Stimulated activated naive CD8-positive, alpha-beta T cell treated with anti-CD3 and anti-CD28 coated beads, Interleukin-15, amount 100 ng/mL, for 72 hours (primary cell): ENCODE results near the gene ARL6IP4.
A peak's percentile ranks its signal among the peaks of the same experiment; 100 is the strongest.

Experiments
- ATAC-seq: fragments of 150-1000 bp; cut with Tn5 transposase; 2 replicates; pipeline ENCODE4 v1.10.0; 2021; ENCODE audit warnings: mild to moderate bottlenecking, moderate library complexity
- DNase-seq, 2 donors: peaks; one replicate each; pipeline ENCODE4 v3.0.0; 2021 to 2022
- H3K27ac Mint-ChIP-seq, 2 donors: one replicate each; pipeline ENCODE4 v1.8.0; 2022; ENCODE audit warnings: mild to moderate bottlenecking in 2 of 2, mixed read lengths in 2 of 2, moderate library complexity in 2 of 2
- H3K27me3 Mint-ChIP-seq: one replicate; pipeline ENCODE4 v1.8.0; 2022; ENCODE audit warnings: mixed read lengths
- H3K4me1 Mint-ChIP-seq: one replicate; pipeline ENCODE4 v1.8.0; 2022; ENCODE audit warnings: mild to moderate bottlenecking, mixed read lengths
- H3K4me3 Mint-ChIP-seq, 2 donors: one replicate each; pipeline ENCODE4 v1.8.0; 2022; ENCODE audit warnings: mild to moderate bottlenecking in 2 of 2, mixed read lengths in 2 of 2, moderate library complexity in 1 of 2
- H3K9me3 Mint-ChIP-seq, 2 donors: one replicate each; pipeline ENCODE4 v1.8.0; 2022; ENCODE audit warnings: mixed read lengths in 2 of 2

ARL6IP4 gene

DNA sequence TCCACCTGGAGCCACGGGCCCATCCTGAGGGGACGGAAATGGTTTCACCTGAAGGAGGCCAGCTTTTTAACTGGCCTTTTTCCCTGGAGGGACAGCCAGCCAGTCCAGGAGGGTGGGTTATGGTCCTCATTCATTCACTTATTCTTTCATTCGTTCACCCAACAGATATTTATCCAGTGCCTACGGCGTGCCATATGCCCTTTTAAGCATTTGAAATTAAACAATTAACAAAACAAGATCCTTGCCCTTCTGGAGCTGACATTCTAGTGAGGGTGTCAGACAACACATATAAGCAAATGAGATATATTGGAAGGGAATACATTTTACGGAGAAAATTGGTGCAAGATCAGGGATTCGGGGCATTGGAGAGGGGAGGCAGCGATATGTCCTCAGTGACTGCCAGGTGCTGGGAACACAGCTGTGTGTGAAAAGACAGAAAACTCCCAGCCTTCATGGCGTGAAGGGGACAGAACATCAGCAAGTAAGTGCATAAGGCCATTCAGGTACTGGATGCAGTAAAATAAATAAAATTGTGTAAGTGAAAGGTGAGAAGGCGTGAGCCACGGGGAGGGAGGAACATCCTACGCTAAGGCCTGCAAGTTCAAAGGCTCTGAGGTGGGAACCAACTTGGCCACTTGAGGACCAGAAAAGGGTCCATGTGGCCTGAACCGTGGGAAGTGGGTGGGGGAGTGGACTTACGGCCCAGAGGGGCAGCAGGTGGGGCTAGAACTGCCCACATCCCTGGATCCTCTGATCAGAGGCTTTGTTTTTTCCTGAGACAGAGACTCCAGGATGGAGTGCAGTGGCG lies 13.5 kb upstream of the ARL6IP4 start:
- H3K4me3 Mint-ChIP-seq: peak overlapping the region; percentile 28 to 50
- no peaks in the 10 kb centered on the region for H3K27me3 Mint-ChIP-seq
- no peak overlapping the region for H3K27ac Mint-ChIP-seq
- H3K9me3 Mint-ChIP-seq: no peaks in the 10 kb centered on the region
- H3K4me1 Mint-ChIP-seq: peaks cover 13% of the 10 kb centered on the region
- DNase-seq (no peak), ATAC-seq (no peak)

DNA sequence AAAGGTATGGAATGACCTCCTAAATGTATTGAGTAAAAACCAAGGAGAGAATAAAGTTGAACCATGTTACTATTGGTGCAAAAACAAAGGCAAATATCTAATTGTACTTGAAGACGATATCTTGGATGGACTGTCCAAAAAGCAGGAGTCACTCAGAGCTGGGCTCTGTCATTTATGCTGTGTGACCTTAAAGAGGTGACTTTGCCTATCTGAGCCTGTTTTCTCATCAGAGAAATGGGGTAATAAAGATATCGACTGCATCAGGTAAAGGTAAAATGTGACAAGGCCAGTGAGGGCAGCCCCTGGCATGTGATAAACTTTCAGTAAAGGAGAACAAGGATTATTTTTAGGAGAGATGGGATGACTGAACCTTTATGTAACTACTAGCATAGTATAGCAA lies 12.4 kb upstream of the ARL6IP4 start:
- Mint-ChIP-seq H3K27ac (no peak overlapping the region), H3K4me3 (no peak overlapping the region), H3K27me3 (no peaks in the 10 kb centered on the region), H3K9me3 (no peaks in the 10 kb centered on the region), H3K4me1 (peaks cover 13% of the 10 kb centered on the region)
- ATAC-seq: no peak
- DNase-seq: no peak

DNA sequence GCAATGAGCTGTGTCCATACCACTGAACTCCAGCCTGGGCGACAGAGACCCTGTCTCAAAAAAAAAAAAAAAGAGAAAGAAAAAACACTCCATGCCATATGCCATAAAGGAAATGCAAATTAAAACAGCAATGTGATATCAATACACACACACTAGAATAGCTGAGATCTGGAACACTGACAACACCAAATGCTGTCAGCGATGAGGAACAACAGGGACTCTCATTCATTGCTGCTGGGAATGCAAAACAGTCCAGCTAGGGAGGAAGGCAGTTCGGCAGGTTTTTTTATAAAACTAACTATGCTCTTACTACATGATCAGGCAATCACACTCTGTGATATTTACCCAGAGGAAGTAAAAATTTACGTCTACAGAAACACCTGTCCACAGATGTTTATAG lies 10.8 kb upstream of the ARL6IP4 start:
- DNase-seq (no peak), ATAC-seq (no peak)
- H3K4me3 Mint-ChIP-seq: no peak overlapping the region
- no peak overlapping the region for H3K27ac Mint-ChIP-seq
- no peaks in the 10 kb centered on the region for H3K27me3 Mint-ChIP-seq
- H3K4me1 Mint-ChIP-seq: peaks cover 22% of the 10 kb centered on the region
- no peaks in the 10 kb centered on the region for H3K9me3 Mint-ChIP-seq

DNA sequence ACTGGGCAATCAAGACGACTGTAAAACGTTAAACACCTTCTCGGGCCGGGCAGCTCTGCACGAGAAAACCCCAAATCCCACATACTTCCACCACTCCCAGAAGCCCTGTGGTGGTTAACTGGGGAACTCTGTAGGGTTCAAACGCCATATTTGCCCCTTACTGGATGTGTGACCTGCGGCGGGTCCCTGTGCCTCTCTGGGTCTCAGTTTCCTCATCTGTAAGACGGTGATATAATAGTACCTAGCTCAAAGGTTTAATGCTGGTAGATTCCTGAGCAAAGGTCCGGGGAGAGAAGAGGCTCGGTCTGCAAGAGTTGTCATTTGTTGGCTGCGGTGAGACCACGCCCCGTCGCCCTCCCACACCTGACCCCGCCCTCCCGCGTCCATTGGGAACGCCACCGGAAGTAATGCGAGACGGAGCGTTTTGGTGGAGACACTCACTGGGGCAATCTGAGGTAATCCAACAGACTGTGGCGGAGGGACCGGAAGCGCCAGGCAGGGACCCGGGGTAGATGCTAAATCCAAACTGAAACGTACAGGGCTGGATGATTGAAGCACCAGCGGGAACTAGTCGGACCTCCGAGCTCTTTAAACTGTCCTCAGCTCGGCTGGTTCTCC lies 6.1 kb upstream of the ARL6IP4 start:
- peak; percentile 94 for ATAC-seq
- Mint-ChIP-seq H3K4me1 (peaks cover 45% of the 10 kb centered on the region), H3K4me3 (peak overlapping the region; percentile 98 to 99), H3K27me3 (no peaks in the 10 kb centered on the region), H3K27ac (peak overlapping the region; percentile 100), H3K9me3 (no peaks in the 10 kb centered on the region)
- peak; percentile 97 to 98 for DNase-seq

DNA sequence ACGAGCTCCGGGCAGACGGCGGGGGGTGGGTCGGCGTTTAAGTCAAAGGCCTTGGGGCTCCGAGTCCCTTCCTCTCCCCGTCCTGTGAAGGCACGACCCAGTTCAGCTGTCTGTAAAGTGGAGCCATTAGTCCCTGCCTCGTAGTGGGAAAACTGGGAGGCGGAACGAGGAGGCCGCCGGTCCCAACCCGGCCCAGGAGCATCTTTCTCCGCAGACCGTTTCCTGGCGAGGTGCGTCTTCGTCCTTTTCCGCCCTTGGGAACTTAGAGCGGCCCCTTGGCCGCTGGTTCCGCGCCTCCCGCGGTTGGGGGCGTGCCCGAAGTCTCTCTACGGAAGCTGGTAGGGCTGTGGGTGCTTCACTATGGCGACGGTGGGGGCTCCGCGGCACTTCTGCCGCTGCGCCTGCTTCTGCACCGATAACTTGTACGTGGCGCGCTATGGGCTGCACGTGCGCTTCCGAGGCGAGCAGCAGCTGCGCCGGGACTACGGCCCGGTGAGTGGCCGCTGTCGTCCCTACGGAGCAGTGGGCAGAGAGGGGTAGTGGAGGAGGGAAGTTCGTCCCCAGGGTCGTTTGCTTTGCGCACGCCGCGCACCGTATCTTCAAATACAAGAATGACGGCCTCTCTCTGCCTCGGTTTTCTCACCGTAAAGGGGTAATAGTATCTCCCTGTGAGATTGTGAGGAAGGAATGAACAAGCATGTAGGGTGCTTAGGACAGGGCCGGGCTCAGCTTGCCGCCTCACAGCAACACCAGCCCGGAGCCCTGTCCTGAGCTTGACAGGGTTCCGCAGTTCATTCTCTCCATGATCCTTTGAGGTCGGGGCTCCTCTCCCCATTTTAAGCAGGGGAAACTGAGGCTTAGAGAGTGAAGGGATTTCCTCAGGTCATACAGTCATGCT lies 5.3 kb upstream of the ARL6IP4 start, which contains the start of gene OGFOD2:
Gene OGFOD2, plus strand, starts transcription at position 353 of the 898 bp plus-strand sequence. Its CDS starts 8 bp downstream, at position 361.
- ATAC-seq (peak; percentile 90), DNase-seq (peak; percentile 90 to 95)
- peak within 1 kb of the TSS; percentile 98 to 99 for H3K4me3 Mint-ChIP-seq
- H3K4me1 Mint-ChIP-seq: peaks cover 48% of the 10 kb centered on the region
- H3K27ac Mint-ChIP-seq: peak within 1 kb of the TSS; percentile 100
- no peaks in the 10 kb centered on the region for H3K9me3 Mint-ChIP-seq
- H3K27me3 Mint-ChIP-seq: no peaks in the 10 kb centered on the region

DNA sequence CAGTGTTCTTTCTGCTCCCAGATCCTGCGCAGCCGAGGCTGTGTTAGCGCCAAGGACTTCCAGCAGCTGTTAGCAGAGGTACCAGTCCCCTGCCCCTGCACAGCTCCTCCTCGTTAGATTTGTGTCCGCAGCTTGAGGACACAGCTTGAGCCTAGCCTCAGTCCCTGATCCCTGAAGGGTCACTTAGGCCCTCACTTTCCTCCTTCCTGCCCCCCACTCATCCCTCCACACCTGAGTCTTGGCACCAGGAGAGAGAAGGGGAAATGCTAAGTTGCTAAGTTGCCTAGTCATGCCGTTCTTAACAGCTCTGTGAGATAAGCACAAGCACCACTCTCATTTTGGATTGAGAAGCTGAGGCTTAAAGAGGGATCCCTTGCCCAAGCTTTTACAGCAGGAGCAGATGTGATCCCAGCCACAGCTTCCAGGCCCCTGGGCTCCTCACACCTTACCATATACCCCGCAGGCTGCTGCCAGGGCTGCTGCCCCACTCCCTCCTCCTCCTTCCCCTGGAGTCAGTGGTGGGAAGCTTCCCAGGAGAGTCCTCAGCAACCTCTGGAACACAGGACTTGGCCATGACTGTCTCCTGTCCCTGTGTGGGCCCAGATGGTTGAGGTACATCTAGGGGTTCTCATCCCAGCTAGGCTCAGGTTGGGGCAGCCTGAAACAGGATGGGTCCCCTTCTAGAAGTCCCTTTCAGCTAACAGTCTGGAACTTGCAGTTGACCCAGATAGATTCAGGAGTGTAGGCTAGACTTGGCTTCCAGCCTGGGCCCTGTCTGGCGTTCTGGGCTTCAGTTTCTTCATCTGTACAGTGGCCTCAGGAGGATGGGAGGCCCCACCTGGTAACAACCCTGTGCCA lies 4.5 kb upstream of the ARL6IP4 start:
- no peaks in the 10 kb centered on the region for H3K27me3 Mint-ChIP-seq
- H3K27ac Mint-ChIP-seq: peak overlapping the region; percentile 100
- peaks cover 48% of the 10 kb centered on the region for H3K4me1 Mint-ChIP-seq
- H3K9me3 Mint-ChIP-seq: no peaks in the 10 kb centered on the region
- peak overlapping the region; percentile 98 to 99 for H3K4me3 Mint-ChIP-seq
- ATAC-seq: no peak
- DNase-seq: no peak

DNA sequence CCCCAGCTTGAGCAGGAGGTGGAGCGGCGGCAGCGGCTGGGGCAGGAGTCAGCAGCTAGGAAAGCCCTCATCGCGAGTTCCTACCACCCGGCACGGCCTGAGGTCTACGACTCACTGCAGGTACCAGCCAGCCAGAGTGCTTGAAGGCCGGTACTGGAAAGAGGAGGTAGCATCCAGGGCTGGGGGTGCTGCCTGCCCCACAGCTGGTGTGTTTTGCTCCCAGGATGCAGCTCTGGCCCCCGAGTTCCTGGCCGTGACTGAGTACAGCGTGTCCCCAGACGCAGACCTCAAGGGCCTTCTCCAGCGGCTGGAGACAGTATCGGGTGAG lies 3.9 kb upstream of the ARL6IP4 start:
- no peak for ATAC-seq
- H3K27me3 Mint-ChIP-seq: no peaks in the 10 kb centered on the region
- no peaks in the 10 kb centered on the region for H3K9me3 Mint-ChIP-seq
- peak overlapping the region; percentile 35 to 99 for H3K4me3 Mint-ChIP-seq
- DNase-seq: no peak
- H3K27ac Mint-ChIP-seq: no peak overlapping the region
- peaks cover 52% of the 10 kb centered on the region for H3K4me1 Mint-ChIP-seq

DNA sequence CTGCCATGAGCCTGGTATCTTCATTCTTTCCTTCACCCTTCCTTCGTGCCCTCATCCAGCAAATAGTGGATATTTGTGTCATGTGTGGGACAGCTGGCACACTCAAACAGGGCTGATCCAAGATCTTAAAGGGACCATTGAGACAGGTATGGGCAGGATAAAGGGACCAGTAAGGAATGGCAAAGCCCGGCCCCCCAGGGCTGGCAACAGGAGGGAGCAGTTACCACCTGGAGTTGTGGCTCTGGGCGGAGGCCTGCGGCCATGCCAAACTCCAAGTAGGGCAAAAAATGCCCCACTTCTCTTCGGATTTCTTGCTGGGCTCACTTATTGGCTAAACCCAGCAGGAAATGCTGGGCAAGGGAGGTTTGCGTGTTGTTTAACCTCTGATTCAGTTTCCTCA lies 3.3 kb upstream of the ARL6IP4 start:
- no peak for DNase-seq
- Mint-ChIP-seq H3K4me3 (peak overlapping the region in 1 of 2 donors; percentile 17), H3K9me3 (no peaks in the 10 kb centered on the region), H3K27ac (no peak overlapping the region), H3K4me1 (peaks cover 57% of the 10 kb centered on the region), H3K27me3 (no peaks in the 10 kb centered on the region)
- no peak for ATAC-seq

DNA sequence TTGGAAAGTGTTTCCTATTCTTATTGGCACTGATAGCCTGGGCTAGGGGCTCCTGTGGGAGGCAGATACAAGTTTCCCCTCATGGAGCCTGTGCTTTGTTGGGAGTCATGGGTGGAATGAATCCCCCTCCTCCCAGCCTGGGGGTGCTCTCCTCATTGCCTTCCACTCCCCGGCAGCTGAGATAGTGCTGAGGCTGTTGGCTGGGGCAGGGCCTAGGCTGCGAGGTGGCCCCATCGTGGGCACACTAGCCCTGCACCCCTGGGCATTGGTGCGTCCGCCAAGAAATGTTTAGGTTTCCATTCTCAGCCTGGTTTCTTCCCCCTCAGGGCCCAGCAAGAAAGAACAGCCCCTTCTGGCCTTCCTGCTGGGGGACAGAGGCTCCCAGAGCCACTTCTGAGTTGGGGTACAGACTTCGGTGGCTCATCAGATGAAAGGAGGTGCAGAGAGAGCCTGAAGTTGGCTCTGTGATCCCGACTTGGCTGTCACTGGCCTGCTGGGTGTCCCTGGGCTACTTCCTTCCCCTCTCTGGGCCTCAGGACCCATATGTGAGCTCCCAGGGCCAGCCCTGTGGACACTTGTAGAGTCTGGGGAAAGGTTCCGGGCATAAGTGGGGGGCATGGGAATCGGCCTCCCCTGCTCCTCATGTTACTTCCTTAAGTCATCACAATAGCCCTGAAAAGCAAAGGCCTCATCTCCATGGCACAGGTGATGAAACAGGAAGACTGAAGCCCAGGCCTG lies 2.7 kb upstream of the ARL6IP4 start:
- Mint-ChIP-seq H3K27me3 (no peaks in the 10 kb centered on the region), H3K4me1 (peaks cover 64% of the 10 kb centered on the region)

DNA sequence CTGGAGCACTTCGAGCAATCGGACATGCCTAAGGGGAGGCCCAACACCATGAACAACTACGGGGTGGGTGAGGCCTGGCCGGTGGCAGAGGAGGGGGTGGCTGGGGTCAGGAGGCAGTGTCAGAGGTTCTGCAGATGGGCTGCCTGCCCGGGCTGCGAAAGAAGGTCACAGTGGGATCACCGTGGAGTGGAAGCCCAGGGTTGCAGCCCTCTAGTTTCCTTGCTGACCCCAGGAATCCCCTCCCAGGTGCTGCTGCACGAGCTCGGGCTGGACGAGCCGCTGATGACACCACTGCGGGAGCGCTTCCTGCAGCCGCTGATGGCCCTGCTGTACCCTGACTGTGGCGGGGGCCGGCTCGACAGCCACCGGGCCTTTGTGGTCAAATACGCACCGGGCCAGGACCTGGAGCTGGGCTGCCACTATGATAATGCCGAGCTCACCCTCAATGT lies 1.9 kb upstream of the ARL6IP4 start:
- Mint-ChIP-seq H3K27me3 (no peaks in the 10 kb centered on the region), H3K27ac (no peak overlapping the region), H3K9me3 (no peaks in the 10 kb centered on the region), H3K4me3 (peak overlapping the region in 1 of 2 donors; percentile 91), H3K4me1 (peaks cover 70% of the 10 kb centered on the region)
- DNase-seq (peak in 1 of 2 donors; percentile 11), ATAC-seq (no peak)

More for the DNA sequence above, 2.7 kb upstream of the ARL6IP4 start:
- DNase-seq (peak in 1 of 2 donors; percentile 9), ATAC-seq (no peak)
- peak overlapping the region; percentile 19 to 84 for H3K27ac Mint-ChIP-seq
- H3K9me3 Mint-ChIP-seq: no peaks in the 10 kb centered on the region
- H3K4me3 Mint-ChIP-seq: peak overlapping the region; percentile 31 to 44

DNA sequence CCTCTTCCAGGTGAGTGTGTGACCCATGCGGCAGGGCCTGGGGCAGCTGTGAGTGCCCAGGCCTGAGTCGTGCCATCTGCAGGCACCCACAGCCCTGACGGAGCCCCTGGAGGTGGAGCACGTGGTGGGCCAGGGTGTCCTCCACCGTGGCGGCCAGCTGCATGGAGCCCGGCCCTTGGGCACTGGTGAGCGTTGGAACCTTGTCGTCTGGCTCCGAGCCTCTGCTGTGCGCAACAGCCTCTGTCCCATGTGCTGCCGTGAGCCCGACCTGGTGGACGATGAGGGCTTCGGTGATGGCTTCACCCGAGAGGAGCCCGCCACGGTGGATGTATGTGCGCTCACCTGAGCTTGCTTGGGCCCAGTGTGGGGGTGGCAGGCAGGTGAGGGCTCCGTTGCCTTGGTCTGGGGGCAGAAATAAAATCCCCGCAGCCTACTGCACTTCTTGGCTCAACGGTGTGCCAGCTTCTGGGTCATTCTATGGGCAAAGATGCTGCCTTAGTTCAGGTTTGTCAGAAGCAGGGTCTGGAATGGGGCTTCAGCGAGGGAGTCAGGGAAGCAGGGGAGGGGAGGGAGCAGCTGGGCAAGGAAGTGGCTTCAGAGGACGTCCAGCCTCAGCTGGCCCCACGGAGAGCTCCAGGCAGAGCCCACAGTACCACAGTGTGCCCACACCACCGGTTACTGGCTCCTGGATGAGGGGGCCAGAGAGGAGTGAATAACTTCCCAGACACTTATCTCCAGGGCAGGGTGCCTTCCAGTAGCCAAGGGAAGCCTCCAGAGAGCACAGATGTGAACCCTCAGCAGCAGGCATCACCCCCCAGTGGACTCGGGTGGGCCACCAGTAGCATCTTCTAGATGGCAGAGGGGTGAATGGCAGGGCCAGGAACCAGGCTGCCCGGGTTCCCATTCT lies 1.2 kb upstream of the ARL6IP4 start:
- H3K27me3 Mint-ChIP-seq: no peaks in the 10 kb centered on the region
- H3K4me3 Mint-ChIP-seq: peak overlapping the region; percentile 91 to 97
- H3K4me1 Mint-ChIP-seq: peaks cover 70% of the 10 kb centered on the region
- H3K27ac Mint-ChIP-seq: peak overlapping the region; percentile 46 to 89
- no peaks in the 10 kb centered on the region for H3K9me3 Mint-ChIP-seq
- ATAC-seq (no peak), DNase-seq (no peak)

DNA sequence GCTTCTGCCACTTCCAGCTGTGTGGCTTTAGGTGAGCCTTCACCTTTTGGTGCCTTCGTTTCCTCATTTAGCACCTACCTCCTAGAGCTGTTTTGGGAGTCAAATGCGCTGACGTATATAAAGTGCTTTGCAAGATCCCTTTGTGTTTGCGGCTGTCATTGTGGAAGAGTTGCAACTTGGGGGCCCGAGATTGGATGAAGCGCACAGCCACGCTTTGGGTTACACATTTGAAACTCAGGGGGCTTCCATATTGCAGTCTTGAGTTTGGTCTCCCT lies 636 bp upstream of the ARL6IP4 start:
- Mint-ChIP-seq H3K9me3 (no peaks in the 10 kb centered on the region), H3K27ac (peak overlapping the region; percentile 89), H3K4me3 (peak overlapping the region; percentile 91 to 97), H3K27me3 (no peaks in the 10 kb centered on the region), H3K4me1 (peaks cover 75% of the 10 kb centered on the region)
- ATAC-seq (no peak), DNase-seq (no peak)

DNA sequence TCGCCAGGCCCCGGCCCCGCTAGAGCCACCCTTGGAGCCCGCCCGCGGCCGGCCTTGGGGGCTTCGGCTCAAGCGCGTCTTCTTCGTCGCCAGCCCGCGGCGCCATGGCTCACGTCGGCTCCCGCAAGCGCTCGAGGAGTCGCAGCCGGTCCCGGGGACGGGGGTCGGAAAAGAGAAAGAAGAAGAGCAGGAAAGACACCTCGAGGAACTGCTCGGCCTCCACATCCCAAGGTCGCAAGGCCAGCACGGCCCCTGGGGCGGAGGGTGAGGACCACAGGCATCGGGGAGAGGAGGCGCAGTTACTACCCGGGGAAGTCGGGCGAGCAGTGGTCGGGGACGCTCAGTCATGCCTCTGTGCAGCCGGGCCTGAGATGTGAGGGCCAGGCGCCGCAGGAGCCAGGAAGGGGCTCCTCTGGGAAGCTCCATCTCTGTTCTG lies 573 bp downstream of the ARL6IP4 start:
- Mint-ChIP-seq H3K27ac (peak overlapping the region; percentile 96 to 97), H3K27me3 (no peaks in the 10 kb centered on the region), H3K4me1 (peaks cover 77% of the 10 kb centered on the region), H3K4me3 (peak overlapping the region; percentile 91 to 97), H3K9me3 (no peaks in the 10 kb centered on the region)
- DNase-seq (peak in 1 of 2 donors; percentile 41), ATAC-seq (peak; percentile 29)
